K562 (cell line): ENCODE data around the gene ABCB6. TPM values are rescaled to one million over a fixed set of nuclear protein-coding genes. Genes with fewer than 3 reads are reported as not detected.

Experiments used
- ARID3B ChIP-seq: fragments of 250-450 bp; sonication (Bioruptor Pico); IDR thresholded peaks from 2 replicates; pipeline ENCODE4 v1.4.0; 2020; ENCODE audit warnings: borderline replicate concordance
- BRD4 ChIP-seq: fragments of 200-600 bp; sonication (generic); IDR thresholded peaks from 2 replicates; pipeline ENCODE4 v1.6.1; 2017; ENCODE audit warnings: inconsistent platforms
- CHCHD3 ChIP-seq: fragments of 250-450 bp; sonication (Bioruptor Pico); IDR thresholded peaks from 2 replicates; pipeline ENCODE4 v2.1.2; 2022; ENCODE audit warnings: mild to moderate bottlenecking
- FOXK2 ChIP-seq, 2 experiments: fragments of 450-650 bp; IDR thresholded peaks in 1 of 2; conservative IDR thresholded peaks in 1 of 2; 2 replicates each; pipeline ENCODE4 v1.6.1; 2016; ENCODE audit warnings: low read depth in 2 of 2, mild to moderate bottlenecking in 1 of 2
- HMG20A ChIP-seq: fragments of 450-650 bp; formaldehyde crosslinking; conservative IDR thresholded peaks from 2 replicates; pipeline ENCODE4 v1.4.0; 2020; ENCODE audit warnings: mild to moderate bottlenecking, mixed read lengths
- HOXB6 ChIP-seq: fragments of 250-450 bp; sonication (Bioruptor Pico); IDR thresholded peaks from 2 replicates; pipeline ENCODE4 v1.5.1; 2022; ENCODE audit warnings: mild to moderate bottlenecking, borderline replicate concordance
- KLF10 ChIP-seq: fragments of 250-450 bp; sonication (Bioruptor Pico); IDR thresholded peaks from 2 replicates; pipeline ENCODE4 v1.6.1; 2021; ENCODE audit warnings: matching md5 sums
- LARP7 ChIP-seq: fragments of 450-650 bp; IDR thresholded peaks from 2 replicates; pipeline ENCODE4 v1.6.1; 2016
- MAFK ChIP-seq: IDR thresholded peaks from 2 replicates; pipeline ENCODE4 v1.6.1; 2011; ENCODE audit warnings: low read length, improper control_type of control experiment
- MAZ ChIP-seq, 2 experiments: fragments of 450-650 bp in 1 of 2; sonication (generic) in 1 of 2; formaldehyde crosslinking; IDR thresholded peaks in 1 of 2; conservative IDR thresholded peaks in 1 of 2; 2 replicates each; pipeline versions ENCODE4 v1.4.0 to v1.5.0; 2020; ENCODE audit warnings: mild to moderate bottlenecking in 1 of 2, missing genetic modification reagents in 1 of 2
- MEIS2 ChIP-seq: fragments of 450-650 bp; IDR thresholded peaks from 2 replicates; pipeline ENCODE4 v1.6.1; 2014; ENCODE audit warnings: mild to moderate bottlenecking; ENCODE audit not compliant: partially characterized antibody
- NFIX ChIP-seq: fragments of 250-450 bp; sonication (Bioruptor Pico); IDR thresholded peaks from 2 replicates; pipeline ENCODE4 v1.4.0; 2020; ENCODE audit warnings: low read depth, mild to moderate bottlenecking, moderate library complexity
- PBX2 ChIP-seq, 2 experiments: IDR thresholded peaks in 1 of 2; conservative IDR thresholded peaks in 1 of 2; 2 replicates each; pipeline ENCODE4 v1.6.1; 2016; ENCODE audit warnings: low read depth in 2 of 2, mild to moderate bottlenecking in 1 of 2, missing compliant biosample characterization in 1 of 2, missing genetic modification characterization in 1 of 2, moderate library complexity in 1 of 2
- RHOXF2B ChIP-seq: fragments of 250-450 bp; sonication (Bioruptor Pico); conservative IDR thresholded peaks from 2 replicates; pipeline ENCODE4 v1.5.1; 2021
- SMARCA4 ChIP-seq: fragments of 450-650 bp; IDR thresholded peaks from 2 replicates; pipeline ENCODE4 v1.6.1; 2016
- TFAP4 ChIP-seq: sonication (generic); formaldehyde crosslinking; IDR thresholded peaks from 2 replicates; pipeline ENCODE4 v1.8.0; 2022; ENCODE audit warnings: missing genetic modification reagents, mild to moderate bottlenecking, moderate library complexity, borderline replicate concordance
- THAP7 ChIP-seq: fragments of 250-450 bp; sonication (Bioruptor Pico); IDR thresholded peaks from 2 replicates; pipeline ENCODE4 v1.5.0; 2021
- ZNF12 ChIP-seq: sonication (generic); formaldehyde crosslinking; IDR thresholded peaks from 2 replicates; pipeline ENCODE4 v1.4.0; 2020; ENCODE audit warnings: mild to moderate bottlenecking, missing genetic modification reagents
- ZNF263 ChIP-seq: sonication (generic); formaldehyde crosslinking; IDR thresholded peaks from 2 replicates; pipeline ENCODE4 v1.8.0; 2022; ENCODE audit warnings: mild to moderate bottlenecking, missing genetic modification reagents, borderline replicate concordance
- ZNF282 ChIP-seq: sonication (generic); formaldehyde crosslinking; IDR thresholded peaks from 2 replicates; pipeline ENCODE4 v1.8.1; 2023; ENCODE audit warnings: missing genetic modification reagents
- ZNF764 ChIP-seq: fragments of 250-450 bp; sonication (Bioruptor Pico); IDR thresholded peaks from 2 replicates; pipeline ENCODE4 v1.4.0; 2020; ENCODE audit warnings: low read depth, mild to moderate bottlenecking, moderate library complexity
- ZNF780A ChIP-seq: fragments of 250-450 bp; sonication (Bioruptor Pico); IDR thresholded peaks from 2 replicates; pipeline ENCODE4 v1.5.0; 2021; ENCODE audit warnings: mild to moderate bottlenecking
- polyA plus RNA-seq, 8 experiments: library from polyadenylated mRNA; depleted of rRNA in 4 of 8; stranded (reverse) in 5 of 8; unstranded in 3 of 8; fragments of >200 nt; fragmentation: Nextera tagmentation in 2 of 8; fragmentation: Illumina TruSeq in 1 of 8; extraction: Ambion mirVana in 2 of 8; extraction: Trizol in 1 of 8; gene quantifications; 2 replicates each; pipeline versions ENCODE4 v1.2.1 to v1.2.3, GENCODE V29; 2011 to 2014; ENCODE audit warnings: inconsistent platforms in 1 of 8, missing spikeins in 1 of 8
- total RNA-seq, 7 experiments: library from RNA; depleted of rRNA in 6 of 7; stranded (reverse); fragments of >200 nt in 6 of 7; fragmentation: Illumina TruSeq in 2 of 7; extraction: Trizol in 2 of 7; gene quantifications; 2 replicates each; pipeline versions ENCODE4 v1.2.1 to v1.2.3, GENCODE V29; 2011 to 2021; ENCODE audit warnings: low replicate concordance in 1 of 7

Gene ABCB6
- total and polyA plus RNA-seq, 9 of the 15 experiments (the other 6 are each of a cell fraction or from before 2014, with no cell fraction given) = 3.7 to 29.8 (median 16.8) TPM

GRCh38 chr2:219160186-219161017 lies 58.4 kb downstream of the ABCB6 start, which contains the start of gene NHEJ1 (continued):
- TF ChIP-seq PBX2 (CRISPR knock-in tag; IDR thresholded peaks at IDR 0.05; ENCODE audit: low read depth) (no peak), PBX2 (tag; conservative IDR thresholded peaks at IDR 0.05; ENCODE audit: low read depth) (no peak), ZNF12 (CRISPR knock-in tag) (no peak), TFAP4 (peak; percentile 71; the same call in 1 of the 2 replicates), ZNF764 (CRISPR knock-in tag) (no peak), MAFK (no peak), BRD4 (no peak), SMARCA4 (no peak), HOXB6 (CRISPR knock-in tag) (no peak), RHOXF2B (no peak), FOXK2 (conservative IDR thresholded peaks at IDR 0.05 in 1 of 2, IDR thresholded peaks at IDR 0.05 in 1 of 2; ENCODE audit: low read depth in 2 of 2) (no peak), ZNF263 (CRISPR knock-in tag) (no peak), CHCHD3 (CRISPR knock-in tag) (no peak), THAP7 (CRISPR knock-in tag) (no peak), ARID3B (CRISPR knock-in tag) (no peak), HMG20A (CRISPR knock-in tag) (no peak), ZNF282 (CRISPR knock-in tag) (no peak), NFIX (CRISPR knock-in tag) (no peak), LARP7 (no peak), MAZ (CRISPR knock-in tag; conservative IDR thresholded peaks at IDR 0.05 in 1 of 2, IDR thresholded peaks at IDR 0.05 in 1 of 2) (peak; percentile 83 to 84), KLF10 (CRISPR knock-in tag) (no peak), ZNF780A (CRISPR knock-in tag) (no peak), MEIS2 (peak; percentile 9)
